Measurements from ENCODE around the gene KRTAP10-5.

DNA sequence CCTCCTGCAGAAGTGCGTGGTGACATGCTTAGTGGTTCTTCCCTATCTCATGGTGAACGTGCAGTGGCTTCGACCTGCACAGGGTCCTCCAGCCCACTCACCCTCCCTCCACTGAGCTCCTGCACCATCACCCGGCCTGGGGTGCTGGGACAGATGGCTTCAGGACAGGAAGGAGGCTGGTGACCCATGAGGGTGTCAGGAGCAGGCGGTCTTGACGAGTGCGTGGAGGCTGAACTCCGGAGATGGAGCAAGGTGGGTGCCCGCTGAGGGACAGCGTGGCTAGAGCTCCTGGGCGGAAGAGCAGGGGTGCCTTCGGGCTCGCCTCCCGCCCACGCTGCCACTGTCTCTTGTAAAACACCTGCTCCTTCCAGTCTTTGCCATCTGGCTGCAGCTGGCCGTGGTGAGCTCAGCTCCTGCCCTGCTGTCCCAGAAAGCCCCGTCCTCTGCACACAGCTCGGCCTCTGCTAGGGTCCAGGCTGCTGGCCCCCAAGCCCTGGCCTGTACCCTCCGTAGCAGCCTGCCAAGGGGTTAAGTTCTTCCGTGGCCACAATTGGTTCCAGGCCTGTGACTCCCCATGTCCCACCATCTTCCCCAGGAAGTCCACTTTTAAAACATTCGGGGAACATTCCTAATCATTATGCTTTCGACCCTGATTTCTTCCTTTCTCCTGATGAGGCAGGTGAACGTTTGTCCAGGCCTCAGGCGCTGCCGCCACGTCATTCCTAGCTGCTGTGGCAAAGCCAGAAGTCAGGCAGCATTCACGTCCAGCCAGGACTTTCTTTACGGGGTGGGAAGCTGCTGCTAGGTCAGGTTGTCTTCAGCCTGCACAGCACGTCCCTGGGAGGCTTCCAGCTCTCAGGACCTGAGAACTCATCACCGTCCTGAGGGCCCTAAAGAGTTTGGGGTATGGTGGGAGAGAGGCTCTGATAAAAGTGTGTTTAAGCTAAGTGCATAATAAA is 48.5 kb downstream of the KRTAP10-5 start:
- TF ChIP-seq POLR2AphosphoS5 (IDR thresholded peaks at IDR 0.05; ENCODE audit: low read depth, low read length) (no peak), TCF7L2 (IDR thresholded peaks at IDR 0.05; ENCODE audit: low read depth, low read length) (no peak)
- TF ChIP-seq, protein P1, sequence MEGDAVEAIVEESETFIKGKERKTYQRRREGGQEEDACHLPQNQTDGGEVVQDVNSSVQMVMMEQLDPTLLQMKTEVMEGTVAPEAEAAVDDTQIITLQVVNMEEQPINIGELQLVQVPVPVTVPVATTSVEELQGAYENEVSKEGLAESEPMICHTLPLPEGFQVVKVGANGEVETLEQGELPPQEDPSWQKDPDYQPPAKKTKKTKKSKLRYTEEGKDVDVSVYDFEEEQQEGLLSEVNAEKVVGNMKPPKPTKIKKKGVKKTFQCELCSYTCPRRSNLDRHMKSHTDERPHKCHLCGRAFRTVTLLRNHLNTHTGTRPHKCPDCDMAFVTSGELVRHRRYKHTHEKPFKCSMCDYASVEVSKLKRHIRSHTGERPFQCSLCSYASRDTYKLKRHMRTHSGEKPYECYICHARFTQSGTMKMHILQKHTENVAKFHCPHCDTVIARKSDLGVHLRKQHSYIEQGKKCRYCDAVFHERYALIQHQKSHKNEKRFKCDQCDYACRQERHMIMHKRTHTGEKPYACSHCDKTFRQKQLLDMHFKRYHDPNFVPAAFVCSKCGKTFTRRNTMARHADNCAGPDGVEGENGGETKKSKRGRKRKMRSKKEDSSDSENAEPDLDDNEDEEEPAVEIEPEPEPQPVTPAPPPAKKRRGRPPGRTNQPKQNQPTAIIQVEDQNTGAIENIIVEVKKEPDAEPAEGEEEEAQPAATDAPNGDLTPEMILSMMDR (IDR thresholded peaks at IDR 0.05): no peak
